ENCODE results near the gene CDK9.

DNA sequence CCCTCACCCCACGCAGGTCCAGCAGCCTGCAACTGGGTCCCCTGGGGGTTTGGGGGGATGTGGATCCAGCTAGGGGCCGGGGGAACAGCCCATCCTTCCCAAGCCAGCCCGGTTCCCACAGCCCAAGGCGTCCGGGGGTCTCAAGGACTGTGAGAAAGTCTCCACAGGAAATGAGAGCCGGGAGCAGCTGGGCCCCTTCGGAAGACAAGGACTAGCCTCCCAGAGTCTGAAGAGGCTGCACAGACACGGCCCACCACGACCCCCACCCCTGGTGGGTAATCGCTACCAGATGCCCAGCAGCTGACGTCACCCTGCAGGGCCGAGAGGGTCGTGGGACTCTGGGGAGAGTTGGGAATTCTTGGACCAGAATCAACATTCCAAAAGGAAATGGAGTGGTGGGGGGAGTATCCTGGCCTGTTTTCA lies 17.9 kb upstream of the CDK9 start:
- TF ChIP-seq SUZ12 (IDR thresholded peaks at IDR 0.05; ENCODE audit: extremely low read depth, insufficient read depth, insufficient read length) (no peak), ZNF274 (IDR thresholded peaks at IDR 0.05; ENCODE audit: low read depth, low read length) (no peak)
